Epithelial cell of proximal tubule (primary cell): Measurements from ENCODE around the gene PIK3R1. TPM values are rescaled to one million over a fixed set of nuclear protein-coding genes. Genes with fewer than 3 reads are reported as not detected.

Experiments
- DNase-seq: peaks from one replicate; pipeline ENCODE4 v3.0.0-alpha.2; 2011; ENCODE audit warnings: low read depth
- H3K4me3 ChIP-seq: 2 replicates; pipeline ENCODE4 v1.5.1; 2011; ENCODE audit warnings: low read depth, mild to moderate bottlenecking, low read length
- total RNA-seq: library from RNA; depleted of rRNA; stranded (reverse); fragments of >200 nt; gene quantifications from 2 replicates; pipeline ENCODE4 v1.2.3, GENCODE V29; 2015
- TF ChIP-seq, protein P1 (sequence below): conservative IDR thresholded peaks from 2 replicates; pipeline ENCODE4 v1.5.1; 2012; ENCODE audit warnings: low read depth, mild to moderate bottlenecking, low read length

PIK3R1 gene
- total RNA-seq, 1 donor from 2014 or later, result 5.9 TPM

- TF ChIP-seq, protein P1, sequence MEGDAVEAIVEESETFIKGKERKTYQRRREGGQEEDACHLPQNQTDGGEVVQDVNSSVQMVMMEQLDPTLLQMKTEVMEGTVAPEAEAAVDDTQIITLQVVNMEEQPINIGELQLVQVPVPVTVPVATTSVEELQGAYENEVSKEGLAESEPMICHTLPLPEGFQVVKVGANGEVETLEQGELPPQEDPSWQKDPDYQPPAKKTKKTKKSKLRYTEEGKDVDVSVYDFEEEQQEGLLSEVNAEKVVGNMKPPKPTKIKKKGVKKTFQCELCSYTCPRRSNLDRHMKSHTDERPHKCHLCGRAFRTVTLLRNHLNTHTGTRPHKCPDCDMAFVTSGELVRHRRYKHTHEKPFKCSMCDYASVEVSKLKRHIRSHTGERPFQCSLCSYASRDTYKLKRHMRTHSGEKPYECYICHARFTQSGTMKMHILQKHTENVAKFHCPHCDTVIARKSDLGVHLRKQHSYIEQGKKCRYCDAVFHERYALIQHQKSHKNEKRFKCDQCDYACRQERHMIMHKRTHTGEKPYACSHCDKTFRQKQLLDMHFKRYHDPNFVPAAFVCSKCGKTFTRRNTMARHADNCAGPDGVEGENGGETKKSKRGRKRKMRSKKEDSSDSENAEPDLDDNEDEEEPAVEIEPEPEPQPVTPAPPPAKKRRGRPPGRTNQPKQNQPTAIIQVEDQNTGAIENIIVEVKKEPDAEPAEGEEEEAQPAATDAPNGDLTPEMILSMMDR, result no peak
- no peak overlapping the region for H3K4me3 ChIP-seq
- DNase-seq, result no peak
Observed at GRCh38 chr5:68253624-68254585, 38.3 kb downstream of the PIK3R1 start.

DNA sequence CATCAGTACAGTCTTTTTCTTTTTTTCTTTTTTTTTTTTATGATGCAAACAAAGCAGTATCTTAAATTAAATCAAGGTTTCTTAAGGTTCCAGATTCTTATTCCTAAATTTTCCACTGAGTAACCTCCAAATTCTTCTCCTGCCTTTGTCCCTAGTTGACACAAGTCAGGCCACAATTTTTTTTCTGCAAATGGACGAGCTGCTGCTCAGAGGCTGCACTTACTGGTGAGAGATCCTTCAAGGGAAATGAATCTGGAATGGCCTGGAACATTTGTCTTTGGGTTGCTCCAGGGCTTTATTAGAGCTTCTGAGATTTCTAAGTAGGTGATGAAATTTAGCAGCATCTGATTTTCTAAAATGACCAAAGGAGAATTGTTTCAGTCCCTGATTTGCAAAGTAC lies 39.3 kb downstream of the PIK3R1 start:
- no peak for DNase-seq
- TF ChIP-seq, protein P1, result no peak

GRCh38 chr5:68255305-68256120 lies 40.0 kb downstream of the PIK3R1 start:
- TF ChIP-seq, protein P1, result no peak

More for the DNA sequence above, 39.3 kb downstream of the PIK3R1 start:
- no peak overlapping the region for H3K4me3 ChIP-seq

DNA sequence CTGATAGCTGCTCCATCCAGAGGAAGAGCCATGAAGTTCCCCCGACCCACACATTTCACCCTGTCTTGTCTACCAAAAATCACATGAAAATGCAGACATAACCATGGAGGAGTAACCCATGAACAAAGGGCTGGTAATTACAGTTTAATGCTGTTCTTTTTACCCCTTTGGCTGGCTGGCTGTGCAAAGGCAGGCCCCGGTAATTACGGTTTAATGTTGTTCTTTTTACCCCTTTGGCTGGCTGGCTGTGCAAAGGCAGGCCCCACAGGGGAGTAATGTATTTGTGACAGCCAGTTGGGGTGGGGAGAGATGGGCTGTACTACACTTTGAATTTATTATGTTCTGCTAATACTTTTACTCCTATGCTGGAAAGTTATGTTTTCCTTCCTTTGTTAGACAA lies 41.7 kb downstream of the PIK3R1 start:
- TF ChIP-seq, protein P1, result no peak
- H3K4me3 ChIP-seq, result no peak overlapping the region

More at GRCh38 chr5:68255305-68256120, 40.0 kb downstream of the PIK3R1 start:
- no peak for DNase-seq
- no peak overlapping the region for H3K4me3 ChIP-seq

DNA sequence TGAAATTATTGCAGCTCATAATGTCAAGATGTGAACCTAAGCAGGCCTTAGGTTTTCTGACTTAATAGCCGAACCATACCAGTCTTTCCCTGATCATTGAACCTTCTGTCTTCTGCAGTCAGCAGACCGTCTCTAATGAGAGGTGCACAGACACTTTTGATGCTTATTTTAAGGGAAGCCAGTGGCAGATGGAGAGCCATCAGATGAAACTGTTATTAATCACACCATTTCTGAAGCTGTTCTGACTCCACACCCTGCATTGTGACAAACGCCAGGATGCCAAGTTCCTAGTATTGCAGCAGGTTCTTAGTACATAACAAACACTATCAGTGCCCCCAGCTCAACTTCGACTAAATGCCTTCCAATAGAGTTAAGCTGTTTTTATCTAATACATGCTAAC lies 43.0 kb downstream of the PIK3R1 start:
- no peak overlapping the region for H3K4me3 ChIP-seq
- DNase-seq, result no peak
- TF ChIP-seq, protein P1, result no peak

More for the DNA sequence above, 41.7 kb downstream of the PIK3R1 start:
- no peak for DNase-seq

GRCh38 chr5:68259700-68260099 lies 44.1 kb downstream of the PIK3R1 start:
- TF ChIP-seq, protein P1, result no peak
- no peak overlapping the region for H3K4me3 ChIP-seq
- DNase-seq, result no peak
